Parathyroid adenoma (tissue), 2 donors: ENCODE data around the gene PCDHGA2.

Experiments used
- H2AFZ ChIP-seq: fragments of 300-600 bp; sonication (generic); one replicate; pipeline ENCODE4 v1.7.0; 2017; ENCODE audit warnings: antibody characterized with exemption, mild to moderate bottlenecking
- H3K27ac ChIP-seq: fragments of 300-600 bp; sonication (generic); one replicate; pipeline ENCODE4 v1.7.0; 2017
- H3K27me3 ChIP-seq: fragments of 300-600 bp; sonication (generic); one replicate; pipeline ENCODE4 v1.7.0; 2017; ENCODE audit warnings: low read length; ENCODE audit not compliant: control insufficient read depth, insufficient read depth
- H3K36me3 ChIP-seq: fragments of 300-600 bp; sonication (generic); one replicate; pipeline ENCODE4 v1.7.0; 2017; ENCODE audit warnings: low read length; ENCODE audit not compliant: control insufficient read depth, insufficient read depth
- H3K4me1 ChIP-seq: fragments of 300-600 bp; sonication (generic); one replicate; pipeline ENCODE4 v1.7.0; 2017; ENCODE audit warnings: control low read depth
- H3K4me2 ChIP-seq: fragments of 300-600 bp; sonication (generic); one replicate; pipeline ENCODE4 v1.7.0; 2017; ENCODE audit warnings: low read length
- H3K4me3 ChIP-seq: fragments of 300-600 bp; sonication (generic); one replicate; pipeline ENCODE4 v1.7.0; 2017; ENCODE audit warnings: low read depth, low read length
- H3K79me2 ChIP-seq: fragments of 300-600 bp; sonication (generic); one replicate; pipeline ENCODE4 v1.7.0; 2017; ENCODE audit warnings: control low read depth
- H3K9ac ChIP-seq: fragments of 300-600 bp; sonication (generic); one replicate; pipeline ENCODE4 v1.7.0; 2017; ENCODE audit warnings: mild to moderate bottlenecking
- H3K9me3 ChIP-seq: fragments of 300-600 bp; sonication (generic); one replicate; pipeline ENCODE4 v1.7.0; 2017; ENCODE audit warnings: low read length; ENCODE audit not compliant: control insufficient read depth
- TF ChIP-seq, protein P1 (sequence below): fragments of 300-600 bp; sonication (generic); IDR thresholded peaks from one replicate; pipeline ENCODE4 v1.7.0; 2017; ENCODE audit warnings: antibody characterized with exemption, mild to moderate bottlenecking
- donor health status: primary hyperparathyroidism.

Gene PCDHGA2

DNA sequence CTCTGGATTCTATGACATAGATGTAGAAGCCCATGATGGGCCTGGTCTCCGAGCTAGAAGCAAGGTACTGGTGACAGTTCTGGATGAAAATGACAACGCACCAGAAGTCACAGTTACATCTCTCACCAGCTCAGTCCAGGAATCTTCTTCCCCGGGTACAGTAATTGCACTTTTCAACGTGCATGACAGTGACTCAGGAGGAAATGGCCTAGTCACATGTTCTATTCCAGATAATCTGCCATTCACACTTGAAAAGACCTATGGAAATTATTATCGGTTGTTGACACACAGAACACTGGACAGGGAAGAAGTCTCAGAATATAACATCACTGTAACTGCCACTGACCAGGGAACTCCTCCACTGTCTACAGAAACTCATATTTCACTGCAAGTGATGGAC, 17.6 kb downstream of the PCDHGA2 start:
- TF ChIP-seq, protein P1, sequence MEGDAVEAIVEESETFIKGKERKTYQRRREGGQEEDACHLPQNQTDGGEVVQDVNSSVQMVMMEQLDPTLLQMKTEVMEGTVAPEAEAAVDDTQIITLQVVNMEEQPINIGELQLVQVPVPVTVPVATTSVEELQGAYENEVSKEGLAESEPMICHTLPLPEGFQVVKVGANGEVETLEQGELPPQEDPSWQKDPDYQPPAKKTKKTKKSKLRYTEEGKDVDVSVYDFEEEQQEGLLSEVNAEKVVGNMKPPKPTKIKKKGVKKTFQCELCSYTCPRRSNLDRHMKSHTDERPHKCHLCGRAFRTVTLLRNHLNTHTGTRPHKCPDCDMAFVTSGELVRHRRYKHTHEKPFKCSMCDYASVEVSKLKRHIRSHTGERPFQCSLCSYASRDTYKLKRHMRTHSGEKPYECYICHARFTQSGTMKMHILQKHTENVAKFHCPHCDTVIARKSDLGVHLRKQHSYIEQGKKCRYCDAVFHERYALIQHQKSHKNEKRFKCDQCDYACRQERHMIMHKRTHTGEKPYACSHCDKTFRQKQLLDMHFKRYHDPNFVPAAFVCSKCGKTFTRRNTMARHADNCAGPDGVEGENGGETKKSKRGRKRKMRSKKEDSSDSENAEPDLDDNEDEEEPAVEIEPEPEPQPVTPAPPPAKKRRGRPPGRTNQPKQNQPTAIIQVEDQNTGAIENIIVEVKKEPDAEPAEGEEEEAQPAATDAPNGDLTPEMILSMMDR = no peak

DNA sequence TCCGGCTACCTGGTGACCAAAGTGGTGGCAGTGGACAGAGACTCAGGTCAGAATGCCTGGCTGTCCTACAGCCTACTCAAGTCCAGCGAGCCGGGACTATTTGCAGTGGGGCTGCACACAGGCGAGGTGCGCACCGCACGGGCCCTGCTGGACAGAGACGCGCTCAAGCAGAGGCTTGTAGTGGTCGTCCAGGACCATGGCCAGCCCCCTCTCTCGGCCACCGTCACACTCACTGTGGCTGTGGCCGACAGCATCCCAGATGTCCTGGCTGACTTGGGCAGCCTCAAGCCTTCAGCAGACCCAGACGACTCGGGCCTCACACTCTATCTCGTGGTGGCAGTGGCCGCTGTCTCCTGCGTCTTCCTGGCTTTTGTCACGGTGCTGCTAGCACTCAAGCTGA, 18.4 kb downstream of the PCDHGA2 start:
- no peak overlapping the region for H3K4me2 ChIP-seq
- no peaks in the 10 kb centered on the region for H3K79me2 ChIP-seq
- H3K27me3 ChIP-seq = no peaks in the 10 kb centered on the region
- H3K4me3 ChIP-seq = no peak overlapping the region
- H3K27ac ChIP-seq = no peak overlapping the region
- H3K9me3 ChIP-seq = peaks cover 5% of the 10 kb centered on the region
- H2AFZ ChIP-seq = no peak overlapping the region
- TF ChIP-seq, protein P1 = no peak
- H3K36me3 ChIP-seq = peaks cover 5% of the 10 kb centered on the region
- H3K4me1 ChIP-seq = no peaks in the 10 kb centered on the region
- H3K9ac ChIP-seq = no peak overlapping the region

More for the DNA sequence above, 17.6 kb downstream of the PCDHGA2 start:
- no peak overlapping the region for H3K27ac ChIP-seq
- H2AFZ ChIP-seq = no peak overlapping the region
- H3K4me3 ChIP-seq = no peak overlapping the region
- H3K27me3 ChIP-seq = no peaks in the 10 kb centered on the region
- peaks cover 5% of the 10 kb centered on the region for H3K9me3 ChIP-seq
- H3K9ac ChIP-seq = no peak overlapping the region
- peaks cover 5% of the 10 kb centered on the region for H3K36me3 ChIP-seq
- H3K79me2 ChIP-seq = no peaks in the 10 kb centered on the region
- H3K4me2 ChIP-seq = no peak overlapping the region
- no peaks in the 10 kb centered on the region for H3K4me1 ChIP-seq

GRCh38 chr5:141359790-141360426, 21.3 kb downstream of the PCDHGA2 start, which contains the start of gene PCDHGB2:
Gene PCDHGB2, plus strand, starts transcription at chr5:141359994. Its CDS starts 142 bp downstream, at chr5:141360136.
- Histone ChIP-seq H3K4me3 (no peak within 1 kb of the TSS), H2AFZ (no peak within 1 kb of the TSS), H3K4me1 (no peaks in the 10 kb centered on the region), H3K36me3 (peaks cover 7% of the 10 kb centered on the region), H3K79me2 (no peaks in the 10 kb centered on the region), H3K9me3 (peaks cover 5% of the 10 kb centered on the region), H3K27ac (peak within 1 kb of the TSS; percentile 43), H3K9ac (no peak within 1 kb of the TSS), H3K27me3 (no peaks in the 10 kb centered on the region), H3K4me2 (no peak within 1 kb of the TSS)
- TF ChIP-seq, protein P1 = no peak

DNA sequence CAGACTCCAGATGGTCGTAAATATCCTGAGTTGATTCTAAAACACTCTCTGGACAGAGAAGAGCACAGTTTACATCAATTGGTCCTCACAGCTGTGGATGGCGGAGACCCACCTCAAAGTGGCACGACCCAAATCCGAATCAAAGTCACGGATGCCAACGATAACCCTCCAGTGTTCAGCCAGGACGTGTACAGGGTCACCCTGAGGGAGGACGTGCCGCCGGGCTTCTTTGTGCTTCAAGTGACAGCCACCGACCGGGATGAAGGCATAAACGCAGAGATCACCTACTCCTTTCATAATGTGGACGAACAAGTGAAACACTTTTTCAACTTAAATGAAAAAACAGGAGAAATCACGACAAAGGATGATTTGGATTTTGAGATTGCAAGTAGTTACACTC, 22.1 kb downstream of the PCDHGA2 start:
- no peaks in the 10 kb centered on the region for H3K79me2 ChIP-seq
- H3K4me2 ChIP-seq = no peak overlapping the region
- peaks cover 7% of the 10 kb centered on the region for H3K36me3 ChIP-seq
- H3K4me1 ChIP-seq = no peaks in the 10 kb centered on the region
- TF ChIP-seq, protein P1 = no peak
- H3K9ac ChIP-seq = no peak overlapping the region
- no peaks in the 10 kb centered on the region for H3K27me3 ChIP-seq
- H3K9me3 ChIP-seq = peaks cover 5% of the 10 kb centered on the region
- no peak overlapping the region for H3K4me3 ChIP-seq
- H3K27ac ChIP-seq = no peak overlapping the region
- no peak overlapping the region for H2AFZ ChIP-seq

DNA sequence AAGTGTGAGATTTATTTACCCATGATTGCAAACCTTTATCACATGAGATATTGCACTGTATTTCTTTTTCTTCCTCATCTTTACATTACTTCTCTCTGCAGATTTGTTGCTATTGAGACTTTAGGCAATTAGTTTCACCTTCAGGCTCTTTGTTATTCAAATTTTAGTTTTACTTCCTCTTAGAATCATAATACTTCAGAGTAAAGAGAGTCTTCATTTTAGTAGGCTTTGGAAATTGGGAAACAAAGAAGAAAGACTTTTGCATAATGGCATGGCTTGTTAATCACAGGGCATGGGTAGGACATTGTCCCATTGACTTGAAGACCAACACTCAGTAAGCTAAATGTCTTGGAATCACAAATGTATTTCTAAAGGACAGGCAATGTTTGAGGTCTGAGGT, 24.2 kb downstream of the PCDHGA2 start:
- Histone ChIP-seq H3K4me1 (no peaks in the 10 kb centered on the region), H3K9ac (no peak overlapping the region), H3K27ac (no peak overlapping the region), H3K4me2 (no peak overlapping the region), H3K27me3 (no peaks in the 10 kb centered on the region), H3K9me3 (no peaks in the 10 kb centered on the region), H3K36me3 (peaks cover 2% of the 10 kb centered on the region), H2AFZ (no peak overlapping the region), H3K4me3 (no peak overlapping the region), H3K79me2 (no peaks in the 10 kb centered on the region)
- TF ChIP-seq, protein P1 = no peak
